8988T (cell line): ENCODE data around the gene CROCC2.

ENCODE experiments used
- DNase-seq: peaks from one replicate; pipeline ENCODE4 v3.0.0; 2011

Gene CROCC2

DNA sequence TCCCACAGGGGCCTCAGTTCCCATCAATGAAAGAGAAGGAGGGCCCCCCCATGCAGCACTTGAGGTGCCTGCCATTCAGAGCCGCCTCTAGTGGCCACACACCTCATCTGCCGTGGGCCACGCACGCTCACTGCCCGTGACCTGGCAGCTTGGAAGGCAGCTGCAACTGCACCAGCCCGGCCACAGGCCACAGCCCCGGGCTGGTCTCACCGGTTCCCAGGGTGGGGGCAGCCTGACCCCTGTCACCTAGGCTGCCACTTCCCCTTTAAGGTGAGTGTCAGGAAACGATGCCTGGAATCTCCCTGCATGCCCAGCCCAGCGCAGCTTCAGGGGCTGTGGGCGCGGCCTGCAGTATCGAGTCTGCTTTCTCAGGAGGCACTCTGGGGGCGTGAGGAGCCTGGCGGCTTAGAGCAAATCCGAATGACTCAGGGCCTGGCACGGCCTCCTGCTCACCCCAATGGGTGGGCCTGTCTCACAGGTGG is 12.7 kb upstream of the CROCC2 start:
- no peak for DNase-seq

GRCh38 chr2:240894006-240894405 is 12.1 kb upstream of the CROCC2 start:
- DNase-seq: no peak

DNA sequence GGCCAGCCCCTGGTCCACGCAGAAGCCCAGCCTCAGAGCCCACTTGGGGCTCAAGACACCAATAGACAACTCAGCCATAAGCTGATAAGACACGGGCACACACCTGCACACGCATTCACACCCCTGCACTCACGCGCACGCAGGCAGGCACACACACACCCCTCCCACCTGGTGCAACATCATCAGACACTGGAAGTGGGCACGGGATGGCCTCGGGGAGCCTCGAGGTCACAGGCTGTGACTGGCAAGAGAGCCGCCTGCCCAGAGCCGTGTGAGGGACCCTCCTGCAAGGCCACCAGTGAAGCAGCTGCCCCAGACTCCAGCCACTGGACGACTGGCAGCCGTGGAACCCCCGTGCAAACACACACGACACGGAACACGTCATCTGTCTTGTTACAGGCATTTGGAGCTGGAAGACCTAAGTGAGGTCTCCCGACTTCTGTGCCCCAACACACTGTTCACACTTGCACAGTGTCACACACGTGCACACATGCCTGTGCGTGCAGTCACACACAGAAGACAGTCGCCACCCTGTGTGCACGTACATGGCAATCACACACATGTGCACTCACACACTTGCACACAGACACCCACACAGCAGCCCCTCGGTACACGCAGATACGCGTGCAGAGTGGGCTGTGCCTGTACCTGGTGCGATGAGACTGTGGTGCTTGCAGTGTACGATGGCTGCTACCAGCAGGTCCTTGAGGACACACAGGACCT is 11.1 kb upstream of the CROCC2 start:
- no peak for DNase-seq

GRCh38 chr2:240895656-240896388 is 10.3 kb upstream of the CROCC2 start, which contains the start of gene MAB21L4:
MAB21L4 (minus strand) TSS chr2:240896156; CDS start chr2:240895997, 159 bp downstream.
- DNase-seq: peak; percentile 82

DNA sequence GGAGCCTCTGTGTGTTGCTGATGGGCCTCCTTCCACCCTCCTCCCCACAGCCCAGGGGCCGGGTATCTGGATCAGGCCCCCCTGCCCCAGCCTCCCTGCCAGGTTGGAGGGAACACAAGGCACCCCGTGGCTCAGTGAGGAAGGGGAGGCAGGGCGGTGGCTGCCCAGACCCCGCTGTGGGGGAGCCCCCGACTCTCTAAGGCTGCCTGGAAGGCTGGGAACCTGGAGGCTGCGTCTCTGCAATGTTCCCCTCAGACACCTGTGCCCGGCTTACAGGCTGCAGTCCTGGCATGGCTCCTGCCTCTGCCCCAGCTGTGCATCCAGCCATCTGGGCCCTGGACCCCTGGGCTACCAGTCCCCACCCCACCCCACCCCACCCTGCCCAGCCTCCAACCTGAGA is 9.7 kb upstream of the CROCC2 start:
- DNase-seq: no peak

DNA sequence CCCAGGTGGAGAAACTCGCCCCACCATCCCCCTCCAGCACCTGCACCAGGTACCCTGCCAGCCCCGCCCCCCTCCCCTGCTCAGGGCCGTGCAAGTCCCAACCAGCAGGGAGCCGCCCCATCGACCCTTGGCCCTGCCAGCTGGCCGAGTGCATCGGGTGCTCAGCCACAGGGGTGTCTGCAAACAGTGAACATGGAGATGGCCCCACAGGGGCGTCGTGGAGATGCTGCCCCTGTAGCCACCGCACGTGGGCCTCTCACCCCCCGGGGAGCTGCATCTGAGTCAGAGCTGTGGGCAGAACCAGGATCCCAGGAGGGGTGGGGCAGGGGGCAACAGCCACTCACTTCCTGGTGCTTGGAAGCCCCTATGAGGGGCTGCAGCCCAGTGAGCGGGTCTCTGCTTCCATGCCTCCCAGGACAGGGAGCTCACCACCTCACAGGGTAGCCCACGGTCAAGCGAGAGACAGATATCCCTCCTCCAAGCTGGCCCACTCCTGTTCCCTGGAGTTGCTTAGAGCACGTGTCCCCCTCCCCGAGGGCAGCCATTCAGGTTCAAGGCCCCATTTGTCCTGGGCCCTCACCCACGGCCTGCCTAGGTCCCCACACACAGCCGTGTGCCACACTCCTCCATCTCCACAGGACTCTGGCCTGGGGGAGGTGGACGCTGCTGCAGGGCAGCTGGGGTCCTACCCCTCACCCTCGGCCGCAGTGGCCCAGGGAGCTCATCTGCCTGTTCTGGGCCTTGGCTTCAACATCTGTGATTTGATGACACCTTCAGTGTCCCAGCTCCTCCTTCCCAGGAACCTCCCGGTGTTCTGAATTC is 9.1 kb upstream of the CROCC2 start:
- no peak for DNase-seq

DNA sequence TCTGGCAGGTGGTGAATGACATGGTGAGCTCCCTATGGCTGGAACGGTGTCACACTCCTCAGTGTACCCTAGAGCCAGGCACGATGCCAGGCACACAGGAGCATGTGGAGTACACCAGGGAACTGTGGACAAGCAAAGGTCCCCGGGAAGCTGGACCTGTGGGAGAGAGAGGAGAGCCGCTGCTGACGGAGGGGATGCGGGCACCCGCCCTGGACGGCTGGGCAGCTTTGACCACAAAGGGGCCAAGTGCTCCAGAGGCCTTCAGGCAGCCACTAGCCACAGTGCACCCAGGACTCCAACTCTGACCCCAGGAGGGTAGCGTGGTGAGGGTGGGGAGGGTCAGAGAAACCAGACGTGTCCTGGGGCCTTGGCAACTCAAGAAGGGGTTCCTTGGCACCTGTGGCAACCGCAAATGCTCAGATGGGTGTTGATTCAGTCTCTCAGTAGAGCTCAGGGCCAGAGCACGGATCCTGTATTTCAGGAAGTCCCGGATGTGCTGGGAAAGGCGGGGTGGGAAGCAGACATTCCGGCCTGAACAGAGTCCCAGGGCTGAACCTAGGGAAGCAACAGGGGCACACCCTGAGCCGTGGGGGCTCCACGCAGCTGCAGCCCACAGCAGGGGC is 7.9 kb upstream of the CROCC2 start:
- no peak for DNase-seq

- no peak for DNase-seq
Observed at GRCh38 chr2:240898731-240899467, 7.2 kb upstream of the CROCC2 start.

GRCh38 chr2:240899468-240899865 is 6.7 kb upstream of the CROCC2 start:
- no peak for DNase-seq

DNA sequence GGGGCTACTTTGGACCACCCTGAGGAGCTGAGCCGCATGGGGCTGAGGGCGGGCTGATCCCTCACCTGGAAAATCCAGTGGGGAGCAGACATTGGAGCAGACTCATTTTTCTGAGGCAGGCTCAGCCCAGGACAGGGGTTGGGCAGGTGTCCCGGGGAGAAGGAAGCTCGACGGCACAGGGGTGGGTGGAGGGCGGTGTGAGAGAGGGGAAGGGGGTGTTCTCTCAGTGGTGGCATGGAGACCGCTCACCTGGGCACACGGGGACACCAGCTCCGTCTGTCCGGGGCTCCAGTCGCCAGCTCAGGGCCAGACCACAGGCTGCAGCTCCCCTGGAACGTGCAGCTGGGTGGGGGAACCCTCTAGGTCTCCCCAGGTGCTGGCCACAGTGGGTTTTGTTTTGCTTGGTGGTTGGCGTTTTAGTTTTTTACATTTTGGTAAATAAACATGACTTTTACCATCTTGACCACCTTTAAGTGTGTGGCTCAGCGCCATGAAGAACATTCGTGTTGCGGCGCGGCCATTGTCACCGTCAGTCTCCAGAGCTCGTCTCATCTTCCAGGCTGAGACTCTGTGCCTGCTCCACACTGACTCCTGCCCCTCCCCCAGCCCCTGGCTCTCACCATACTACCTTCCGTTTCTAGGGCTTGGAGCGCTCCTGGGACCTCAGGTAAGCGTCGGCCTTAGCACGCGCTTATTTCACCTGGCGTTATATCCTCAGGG is 5.8 kb upstream of the CROCC2 start:
- DNase-seq: no peak

- DNase-seq: no peak
Observed at GRCh38 chr2:240901986-240902614, 4.0 kb upstream of the CROCC2 start.

- no peak for DNase-seq
Observed at GRCh38 chr2:240902615-240903041, 3.5 kb upstream of the CROCC2 start.

GRCh38 chr2:240903191-240904060 is 2.7 kb upstream of the CROCC2 start:
- no peak for DNase-seq

DNA sequence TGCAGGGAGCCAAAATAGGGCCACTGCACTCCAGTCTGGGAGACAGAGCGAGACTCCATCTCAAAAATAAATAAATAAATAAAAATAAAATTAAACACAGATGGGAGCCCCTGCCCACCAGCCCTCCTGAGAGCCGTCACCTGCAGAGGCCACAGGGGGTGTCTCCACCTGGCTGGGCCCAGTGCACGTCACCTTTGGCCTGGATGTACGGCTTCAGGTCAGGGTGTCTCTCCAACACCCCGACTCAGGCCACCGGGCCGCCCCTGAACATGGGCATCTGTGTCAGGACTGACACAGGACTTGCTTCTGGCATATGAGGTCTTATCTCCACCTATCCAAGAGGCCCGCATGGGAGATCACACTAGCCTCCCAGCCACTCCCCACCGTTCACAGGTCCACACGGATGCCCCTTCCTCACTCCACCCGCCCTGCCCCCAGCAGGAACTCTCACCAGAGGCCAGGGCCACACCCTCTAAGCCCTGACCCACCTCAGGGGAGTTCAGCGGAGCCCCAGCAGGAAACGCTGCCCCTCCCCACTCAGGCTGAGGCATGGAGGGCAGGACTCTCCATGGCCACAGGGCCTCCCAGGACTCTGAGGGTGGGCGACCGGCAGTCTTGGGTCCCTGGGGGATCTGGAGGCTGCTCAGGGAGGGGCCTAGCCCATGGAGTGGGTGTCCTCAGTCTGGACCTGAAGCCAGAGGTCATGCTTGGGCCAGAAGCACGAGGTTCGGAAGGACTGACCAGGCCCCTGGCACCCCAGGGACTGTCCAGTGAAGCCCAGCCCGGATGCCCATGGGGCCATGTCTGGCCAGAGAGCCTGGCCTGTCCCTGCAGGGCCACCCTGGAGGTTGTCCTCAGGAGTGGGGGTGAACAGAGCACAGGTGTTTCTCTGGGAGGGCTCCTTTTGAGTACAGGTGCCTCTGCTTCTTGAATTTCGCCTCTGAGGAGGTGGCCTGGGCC is 1.6 kb upstream of the CROCC2 start:
- DNase-seq: no peak

- DNase-seq: no peak
Observed at GRCh38 chr2:240905176-240905781, 857 bp upstream of the CROCC2 start.

- no peak for DNase-seq
Observed at GRCh38 chr2:240906911-240907590, 915 bp downstream of the CROCC2 start.

- DNase-seq: no peak
Observed at GRCh38 chr2:240909216-240909974, 3.3 kb downstream of the CROCC2 start.
